HCT116 (cell line): ENCODE data around the gene ESR1.

Experiments
- CTCF ChIP-seq, 3 experiments: fragments of 200-600 bp in 1 of 3; sonication (generic) in 1 of 3; IDR thresholded peaks in 2 of 3; conservative IDR thresholded peaks in 1 of 3; 2 replicates each; pipeline ENCODE4 v1.5.1; 2012 to 2017; ENCODE audit warnings: low read depth in 2 of 3, low read length in 2 of 3, antibody characterized with exemption in 1 of 3, borderline replicate concordance in 1 of 3, control low read depth in 1 of 3, mild to moderate bottlenecking in 1 of 3, mixed read lengths in 1 of 3, mixed run types in 1 of 3, moderate library complexity in 1 of 3; ENCODE audit not compliant: insufficient read depth in 1 of 3
- POLR2AphosphoS5 ChIP-seq: IDR thresholded peaks from 2 replicates; pipeline ENCODE4 v1.6.1; 2011; ENCODE audit warnings: mild to moderate bottlenecking, low read depth, low read length, moderate library complexity
- YY1 ChIP-seq: IDR thresholded peaks from 2 replicates; pipeline ENCODE4 v1.6.1; 2011; ENCODE audit warnings: low read length, low read depth, moderate library complexity, mild to moderate bottlenecking; ENCODE audit not compliant: insufficient replicate concordance; ENCODE audit errors: extremely low read depth

- TF ChIP-seq YY1 (no peak), CTCF (IDR thresholded peaks at IDR 0.05 in 2 of 3, conservative IDR thresholded peaks at IDR 0.05 in 1 of 3; ENCODE audit: borderline replicate concordance in 1 of 3, insufficient read depth in 1 of 3, low read depth in 2 of 3, low read length in 2 of 3) (no peak), POLR2AphosphoS5 (no peak)
These were observed 340.9 kb downstream of the ESR1 start for GRCh38 chr6:152148412-152148811.
